NOMO-1 (cell line): Measurements from ENCODE around the gene PAPSS2.
"Not testable (repeated sequence)": the region's sequence is repeated elsewhere in the genome, so short reads cannot be mapped to it uniquely, and the experiment has no call there.

Source experiments
- DNase-seq, 2 experiments: peaks; one replicate each; lab custom pipeline; 2025; ENCODE audit not compliant: unreplicated experiment in 2 of 2; lab: John Stamatoyannopoulos, UW

Gene PAPSS2

DNA sequence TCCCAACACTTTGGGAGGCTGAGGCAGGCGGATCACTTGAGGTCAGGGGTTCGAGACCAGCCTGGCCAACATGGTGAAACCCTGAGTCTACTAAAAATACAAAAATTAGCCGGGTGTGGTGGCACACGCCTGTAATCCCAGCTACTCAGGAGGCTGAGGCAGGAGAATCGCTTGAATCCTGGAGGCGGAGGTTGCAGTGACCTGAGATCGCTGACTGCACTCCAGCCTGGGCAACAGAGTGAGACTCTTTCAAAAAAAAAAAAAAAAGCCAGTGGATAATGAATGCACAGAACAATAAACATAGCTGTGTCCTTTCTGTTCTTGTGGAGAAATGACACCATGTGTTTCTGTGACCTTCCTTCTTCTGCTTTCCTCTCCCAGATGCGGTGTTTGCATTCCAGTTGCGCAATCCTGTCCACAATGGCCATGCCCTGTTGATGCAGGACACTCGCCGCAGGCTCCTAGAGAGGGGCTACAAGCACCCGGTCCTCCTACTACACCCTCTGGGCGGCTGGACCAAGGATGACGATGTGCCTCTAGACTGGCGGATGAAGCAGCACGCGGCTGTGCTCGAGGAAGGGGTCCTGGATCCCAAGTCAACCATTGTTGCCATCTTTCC lies 83.4 kb downstream of the PAPSS2 start:
- peak; percentile 10 to 40 for DNase-seq

DNA sequence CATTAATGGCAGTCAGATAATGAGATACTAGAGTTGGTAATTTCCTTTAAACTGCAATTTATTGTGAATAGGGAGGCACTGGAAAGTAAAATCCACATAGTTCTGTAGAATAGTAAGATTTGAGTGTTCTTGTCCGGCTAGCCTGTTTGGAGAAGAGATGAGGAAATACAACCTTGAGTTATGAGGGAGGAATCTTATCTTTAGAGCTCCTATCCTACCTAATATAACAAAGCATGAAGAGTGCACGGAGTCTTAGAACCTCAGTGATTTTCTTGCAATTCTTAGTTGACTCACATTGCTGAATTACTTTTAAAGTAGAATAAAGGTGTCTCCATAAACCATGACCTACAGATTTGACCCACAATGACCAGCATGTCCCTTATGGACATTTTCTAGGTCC lies 84.9 kb downstream of the PAPSS2 start:
- no peak for DNase-seq

DNA sequence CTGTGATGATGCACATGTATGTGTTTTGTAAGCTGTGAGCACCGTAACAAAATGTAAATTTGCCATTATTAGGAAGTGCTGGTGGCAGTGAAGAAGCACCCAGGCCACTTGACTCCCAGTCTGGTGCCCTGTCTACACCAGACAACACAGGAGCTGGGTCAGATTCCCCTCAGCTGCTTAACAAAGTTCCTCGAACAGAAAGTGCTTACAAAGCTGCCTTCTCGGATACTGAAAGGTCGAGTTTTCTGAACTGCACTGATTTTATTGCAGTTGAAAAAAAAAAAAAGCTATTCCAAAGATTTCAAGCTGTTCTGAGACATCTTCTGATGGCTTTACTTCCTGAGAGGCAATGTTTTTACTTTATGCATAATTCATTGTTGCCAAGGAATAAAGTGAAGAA lies 87.2 kb downstream of the PAPSS2 start:
- no peak for DNase-seq

DNA sequence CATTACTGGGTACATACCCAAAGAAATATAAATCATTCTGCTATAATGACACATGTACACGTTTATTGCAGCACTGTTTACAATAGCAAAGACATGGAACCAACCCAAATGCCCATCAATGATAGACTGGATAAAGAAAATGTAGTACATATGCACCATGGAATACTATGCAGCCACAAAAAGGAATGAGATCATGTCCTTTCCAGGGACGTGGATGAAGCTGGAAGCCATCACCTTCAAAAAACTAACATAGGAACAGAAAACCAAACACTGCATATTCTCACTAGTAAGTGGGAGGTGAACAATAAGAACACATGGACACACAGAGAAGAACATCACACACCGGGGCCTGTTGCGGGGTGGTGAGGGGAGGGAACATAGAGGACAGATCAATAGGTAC lies 88.6 kb downstream of the PAPSS2 start:
- DNase-seq: not testable (repeated sequence)

DNA sequence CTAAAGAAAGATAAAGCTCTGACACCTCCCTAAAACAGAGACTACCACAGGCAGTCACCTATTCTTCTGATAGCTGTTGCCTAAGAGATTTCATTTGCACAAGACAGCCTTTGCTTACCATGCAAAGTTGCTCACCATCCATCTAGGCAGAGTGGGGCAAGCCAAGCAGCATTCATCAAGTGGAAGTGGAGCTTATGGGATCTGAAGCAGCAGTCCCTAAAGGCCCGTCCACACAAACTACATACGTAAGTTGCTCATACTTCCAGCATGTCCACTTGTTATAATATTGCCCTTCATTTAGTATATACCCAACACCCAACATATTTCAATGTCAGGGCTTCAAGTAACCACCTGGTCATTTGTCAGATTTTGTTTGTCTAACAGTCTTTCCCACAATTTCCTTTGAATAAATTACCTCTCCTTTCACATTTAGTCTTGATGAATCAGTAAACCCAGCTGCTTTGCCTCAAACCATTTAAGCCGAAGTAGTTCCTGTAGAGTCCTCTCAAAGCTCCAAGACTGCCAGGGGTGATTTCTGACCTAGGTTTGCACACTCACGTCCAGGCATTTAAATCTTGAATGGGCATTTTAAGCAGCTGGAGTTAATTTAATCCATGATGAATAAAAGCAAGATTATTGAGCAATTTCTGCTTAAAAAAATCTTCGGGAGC lies 90.5 kb downstream of the PAPSS2 start:
- no peak for DNase-seq

DNA sequence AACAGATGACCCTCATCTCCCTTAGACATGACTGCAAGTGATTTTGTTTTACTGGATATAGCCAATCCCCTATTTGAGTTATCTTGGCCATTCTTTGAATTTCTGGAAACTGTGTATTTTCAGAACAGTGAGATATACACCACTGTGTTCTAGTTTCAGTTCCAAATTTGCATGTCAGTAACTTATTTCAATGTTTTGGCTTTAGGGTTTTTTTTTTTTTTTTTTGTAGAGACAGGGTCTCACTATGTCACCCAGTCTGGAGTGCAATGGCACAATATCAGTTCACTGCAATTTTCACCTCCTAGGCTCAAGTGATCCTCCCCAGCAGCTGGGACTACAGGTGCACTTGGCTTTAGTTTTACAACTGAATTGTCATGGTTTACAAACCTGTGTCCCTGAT lies 91.1 kb downstream of the PAPSS2 start:
- no peak for DNase-seq

DNA sequence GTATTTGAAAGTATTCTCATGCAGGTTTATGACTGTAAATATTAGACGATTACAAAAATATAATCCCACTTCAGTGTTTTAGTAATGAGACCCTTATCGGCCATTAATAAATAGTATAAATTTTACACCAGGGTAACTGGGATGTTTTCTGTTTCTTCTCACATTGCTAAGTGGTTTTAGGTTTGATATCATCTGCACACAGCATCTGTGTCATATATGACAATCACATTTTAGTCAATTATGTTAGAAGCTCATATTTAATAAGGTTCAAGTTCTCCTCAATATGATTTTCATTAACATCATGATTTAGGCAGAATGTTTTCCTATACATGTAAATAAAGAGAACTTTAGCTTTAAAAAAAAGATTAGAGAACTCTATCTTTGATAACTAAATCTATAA lies 91.6 kb downstream of the PAPSS2 start:
- no peak for DNase-seq

GRCh38 chr10:87752566-87752965 lies 92.9 kb downstream of the PAPSS2 start:
- no peak for DNase-seq

DNA sequence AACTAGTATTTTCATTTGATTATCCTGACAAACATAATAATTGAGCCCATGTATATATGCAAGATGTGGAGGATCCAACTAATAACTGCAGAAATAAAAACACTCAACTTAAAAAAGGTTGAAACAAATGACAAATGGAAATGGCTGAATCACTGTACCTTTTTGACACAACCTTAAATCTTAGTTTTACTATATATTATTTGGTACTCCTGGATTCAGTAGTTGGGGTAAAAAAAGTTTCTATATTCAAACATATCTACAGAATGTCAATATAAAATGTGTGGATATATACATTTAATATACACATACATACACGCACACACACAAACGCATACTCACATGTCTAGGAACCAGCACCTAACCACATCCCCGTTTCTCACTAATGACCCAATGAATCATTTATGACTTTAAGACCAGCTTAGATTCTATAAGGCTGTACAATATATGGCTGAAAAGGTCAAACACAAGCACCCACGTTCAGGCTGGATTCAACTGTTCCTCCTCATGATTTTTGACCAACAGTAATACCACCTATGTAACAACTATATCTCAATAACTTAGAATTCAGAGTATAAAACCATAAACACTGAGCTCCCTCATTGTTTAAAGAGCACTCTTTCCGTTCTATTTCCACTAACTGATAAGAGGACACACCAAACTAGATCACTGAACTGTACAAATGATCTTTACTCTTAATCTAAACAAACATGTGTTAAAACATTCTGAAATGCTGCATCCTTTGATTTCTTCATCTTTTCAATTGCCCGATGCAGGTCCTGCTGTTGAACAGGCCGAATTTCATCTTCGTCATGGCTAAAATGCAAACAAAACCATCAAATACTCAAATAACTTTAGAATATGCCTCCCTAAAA lies 94.6 kb downstream of the PAPSS2 start:
- no peak for DNase-seq

DNA sequence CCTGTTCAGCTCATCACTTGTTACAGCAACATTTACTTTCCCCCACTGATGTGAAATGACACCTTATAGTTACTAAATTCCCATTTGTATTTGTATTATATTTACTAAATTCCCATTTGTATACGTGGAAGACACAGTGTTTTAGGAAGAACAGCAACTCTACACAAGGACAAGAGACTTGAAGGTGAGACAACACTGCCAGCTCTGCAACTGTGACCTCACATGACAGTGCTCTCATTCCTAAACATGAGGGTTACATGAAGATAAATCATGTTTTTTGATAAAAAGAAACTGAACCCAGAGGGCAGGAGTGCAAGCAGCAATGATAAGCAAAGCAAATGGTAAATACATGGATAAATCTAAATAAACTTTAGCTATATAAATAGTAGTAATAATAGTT lies 98.0 kb downstream of the PAPSS2 start:
- DNase-seq: no peak

GRCh38 chr10:87759551-87759950 lies 99.9 kb downstream of the PAPSS2 start:
- DNase-seq: no peak

DNA sequence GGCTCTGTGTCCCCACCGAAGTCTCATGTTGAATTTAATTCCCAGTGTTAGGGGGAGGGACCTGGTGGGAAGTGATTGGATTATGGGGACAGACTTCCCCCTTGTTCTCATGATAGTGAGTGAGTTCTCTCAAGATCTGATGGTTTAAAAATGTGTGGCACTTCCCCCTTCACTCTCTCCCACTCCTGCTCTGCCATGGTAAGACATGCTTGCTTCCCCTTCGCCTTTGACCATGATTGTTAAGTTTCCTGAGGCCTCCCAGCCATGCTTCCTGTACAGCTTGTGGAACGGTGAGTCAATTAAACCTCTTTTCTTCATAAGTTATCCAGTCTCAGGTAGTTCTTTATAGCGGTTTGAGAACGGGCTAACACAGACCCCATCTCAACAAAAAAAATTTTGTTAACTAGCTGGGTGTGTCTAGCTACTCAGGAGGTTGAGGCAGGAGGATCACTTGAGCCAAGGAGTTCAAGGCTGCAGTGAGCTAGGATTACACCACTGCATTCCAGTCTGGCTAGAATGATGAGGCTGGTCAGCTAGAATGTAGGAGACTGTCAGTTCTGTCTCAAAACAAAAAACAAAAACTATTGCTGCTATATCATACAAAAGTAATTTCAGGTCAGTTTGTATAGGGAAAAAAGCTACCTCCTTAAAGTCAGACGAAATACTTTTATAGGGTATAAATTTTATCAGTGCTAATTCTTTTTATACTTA lies 100.7 kb downstream of the PAPSS2 start:
- peak; percentile 32 to 64 for DNase-seq

GRCh38 chr10:87761153-87761552 lies 101.5 kb downstream of the PAPSS2 start:
- DNase-seq: no peak

GRCh38 chr10:87761892-87762291 lies 102.2 kb downstream of the PAPSS2 start:
- peak; percentile 13 to 60 for DNase-seq

DNA sequence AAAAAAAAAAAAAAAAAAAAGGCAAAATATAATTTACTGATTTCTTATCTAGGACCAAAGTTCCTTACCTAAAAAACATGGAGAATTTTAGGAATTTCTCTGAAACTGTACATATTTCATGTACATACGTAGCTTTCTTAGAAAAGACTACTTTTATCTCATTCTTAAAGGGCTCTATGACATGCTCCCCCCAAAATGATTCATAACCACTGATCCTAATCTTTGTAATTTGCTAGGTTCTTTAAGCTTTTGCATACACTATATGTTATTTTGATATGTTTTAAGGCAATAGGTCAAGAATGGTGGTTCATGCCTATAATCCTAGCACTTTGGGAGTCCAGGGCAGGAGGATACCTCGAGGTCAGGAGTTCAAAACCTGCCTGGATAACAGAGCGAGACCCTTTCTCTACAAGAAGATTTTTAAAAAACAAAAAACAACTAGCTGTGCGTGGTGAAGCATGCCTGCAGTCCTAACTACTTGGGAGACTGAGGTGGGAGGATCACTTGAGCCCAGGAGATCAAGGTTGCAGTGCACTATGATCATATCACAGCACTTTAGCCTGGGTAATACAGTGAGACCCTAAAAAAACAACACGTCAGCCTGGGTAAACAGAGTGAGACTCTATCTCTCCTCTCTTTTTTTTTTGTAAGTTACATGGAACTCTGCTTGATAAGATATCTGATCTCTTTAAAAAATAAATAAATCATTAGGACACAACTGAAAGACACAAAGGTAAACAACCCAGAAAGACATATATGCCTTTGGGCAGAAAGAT lies 103.6 kb downstream of the PAPSS2 start:
- DNase-seq: no peak

- no peak for DNase-seq
Measured at GRCh38 chr10:87764072-87764934, 104.6 kb downstream of the PAPSS2 start.

- DNase-seq: no peak
Measured at GRCh38 chr10:87765666-87766376, 106.1 kb downstream of the PAPSS2 start.

DNA sequence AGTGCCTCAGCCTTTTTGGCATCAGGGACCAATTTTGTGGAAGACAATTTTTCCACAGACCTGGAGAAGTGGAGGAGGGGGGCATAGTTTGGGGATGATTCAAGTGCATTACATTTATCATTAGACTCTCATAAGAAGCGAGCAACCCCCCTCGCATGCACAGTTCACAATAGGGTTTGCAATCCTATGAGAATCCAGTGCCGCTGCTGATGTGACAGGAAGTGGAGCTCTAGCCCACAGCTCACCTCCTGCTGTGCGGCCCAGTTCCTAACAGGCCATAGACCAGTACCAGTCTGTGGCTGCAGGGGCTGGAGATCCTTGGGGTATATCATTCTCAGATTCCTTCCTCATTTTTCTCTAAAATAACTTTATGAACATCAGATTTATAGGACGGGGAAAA lies 107.6 kb downstream of the PAPSS2 start:
- no peak for DNase-seq
